B cell (primary cell): ENCODE data around the gene CSF2RB. TPM values are rescaled to one million over a fixed set of nuclear protein-coding genes. Genes with fewer than 3 reads are reported as not detected.

Source experiments
- ATAC-seq: fragments of 200-7000 bp; cut with Tn5 transposase; one replicate; pipeline ENCODE4 v1.10.0; 2021; ENCODE audit warnings: low read depth, mild to moderate bottlenecking, moderate number of reproducible peaks, moderate library complexity
- CTCF ChIA-PET: fragments of 350-600 bp; sonication (Branson Sonifier 250); formaldehyde crosslinking; loops from one replicate; lab custom pipeline; 2021; ENCODE audit warnings: antibody characterized with exemption, inconsistent platforms; lab: Charles Lee
- POLR2A ChIA-PET: fragments of 350-600 bp; sonication (Branson Sonifier 250); formaldehyde crosslinking; loops from one replicate; lab custom pipeline; 2021; ENCODE audit warnings: antibody characterized with exemption; lab: Charles Lee
- DNase-seq: peaks from one replicate; pipeline ENCODE4 v3.0.0; 2013
- H2AFZ ChIP-seq: 2 replicates; pipeline ENCODE4 v1.6.1; 2012; ENCODE audit warnings: mild to moderate bottlenecking, low read depth, low read length; ENCODE audit not compliant: insufficient read depth, poor library complexity, severe bottlenecking
- H3K27ac ChIP-seq, 2 donors: 1 replicate in 1 of 2; 2 replicates in 1 of 2; pipeline ENCODE4 v1.5.1; 2012 to 2013; ENCODE audit warnings: low read length in 2 of 2, mild to moderate bottlenecking in 2 of 2, moderate library complexity in 1 of 2
- H3K27me3 ChIP-seq, 4 experiments: fragments of 200-600 bp in 1 of 4; sonication (generic) in 1 of 4; replicated peaks in 1 of 4; 1 replicate in 2 of 4; 2 replicates in 2 of 4; pipeline versions ENCODE4 v1.6.1 to v1.7.0; 2013 to 2016; ENCODE audit warnings: low read length in 3 of 4, mild to moderate bottlenecking in 2 of 4, mixed read lengths in 1 of 4, moderate library complexity in 1 of 4; ENCODE audit not compliant: insufficient read depth in 4 of 4, control insufficient read depth in 3 of 4; ENCODE audit errors: control extremely low read depth in 1 of 4
- H3K36me3 ChIP-seq, 2 experiments: replicated peaks in 1 of 2; 1 replicate in 1 of 2; 2 replicates in 1 of 2; pipeline versions ENCODE4 v1.6.1 to v1.7.1; 2013; ENCODE audit warnings: low read length in 1 of 2; ENCODE audit not compliant: insufficient read depth in 2 of 2, control insufficient read depth in 1 of 2; ENCODE audit errors: control extremely low read depth in 1 of 2, extremely low read depth in 1 of 2
- H3K4me1 ChIP-seq, 2 donors: fragments of 200-600 bp in 1 of 2; sonication (generic) in 1 of 2; 1 replicate in 1 of 2; 2 replicates in 1 of 2; pipeline versions ENCODE4 v1.5.1 to v1.6.1; 2013 to 2017; ENCODE audit warnings: low read length in 2 of 2; ENCODE audit not compliant: control insufficient read depth in 2 of 2, insufficient read depth in 2 of 2
- H3K4me2 ChIP-seq: replicated peaks from 2 replicates; pipeline ENCODE3; 2012; ENCODE audit warnings: mild to moderate bottlenecking, low read depth, low read length; ENCODE audit not compliant: poor library complexity, severe bottlenecking
- H3K4me3 ChIP-seq, 5 experiments: fragments of 200-600 bp in 1 of 5; sonication (generic) in 1 of 5; 1 replicate in 3 of 5; 2 replicates in 2 of 5; pipeline versions ENCODE4 v1.5.1 to v1.7.0; 2011 to 2016; ENCODE audit warnings: low read length in 4 of 5, mild to moderate bottlenecking in 4 of 5, low read depth in 2 of 5, control low read depth in 1 of 5, moderate library complexity in 1 of 5; ENCODE audit not compliant: insufficient read depth in 1 of 5; ENCODE audit errors: control extremely low read depth in 1 of 5, extremely low read depth in 1 of 5
- H3K79me2 ChIP-seq: fragments of 200-600 bp; sonication (generic); one replicate; pipeline ENCODE4 v1.6.0; 2016; ENCODE audit warnings: low read length; ENCODE audit not compliant: control insufficient read depth, insufficient read depth
- H3K9ac ChIP-seq: fragments of 200-600 bp; sonication (generic); 2 replicates; pipeline ENCODE4 v1.6.1; 2017; ENCODE audit warnings: mild to moderate bottlenecking, low read length, moderate library complexity
- H3K9me3 ChIP-seq, 3 donors: one replicate each; pipeline versions ENCODE4 v1.6.1 to v1.7.1; 2013; ENCODE audit warnings: low read length in 2 of 3; ENCODE audit not compliant: control insufficient read depth in 2 of 3, insufficient read depth in 1 of 3; ENCODE audit errors: control extremely low read depth in 1 of 3
- H4K20me1 ChIP-seq: 2 replicates; pipeline ENCODE4 v1.6.0; 2012; ENCODE audit warnings: mild to moderate bottlenecking, low read length; ENCODE audit not compliant: insufficient read depth, control insufficient read depth, poor library complexity, severe bottlenecking
- H3K27ac Mint-ChIP-seq: one replicate; pipeline ENCODE4 v1.8.0; 2021; ENCODE audit warnings: mixed read lengths
- H3K27me3 Mint-ChIP-seq: one replicate; pipeline ENCODE4 v1.8.0; 2021; ENCODE audit warnings: mixed read lengths
- H3K4me1 Mint-ChIP-seq: one replicate; pipeline ENCODE4 v1.8.0; 2021; ENCODE audit warnings: mixed read lengths
- H3K4me3 Mint-ChIP-seq: one replicate; pipeline ENCODE4 v1.8.0; 2021; ENCODE audit warnings: mixed read lengths
- H3K9me3 Mint-ChIP-seq: one replicate; pipeline ENCODE4 v1.8.0; 2022; ENCODE audit warnings: mixed read lengths; ENCODE audit not compliant: insufficient read depth
- EZH2 ChIP-seq: IDR thresholded peaks from 2 replicates; pipeline ENCODE4 v1.6.1; 2012; ENCODE audit warnings: borderline replicate concordance, low read depth, mild to moderate bottlenecking, moderate library complexity, low read length; ENCODE audit not compliant: insufficient read depth, poor library complexity, severe bottlenecking
- WGBS: methylation state at CpG from one replicate; pipeline ENCODE4 v1.1.5; 2013; ENCODE audit warnings: missing lambda C conversion rate; ENCODE audit not compliant: insufficient coverage; 5-methylcytosine and 5-hydroxymethylcytosine counted together
- intact Hi-C: fragments of 100-400 bp; cut with micrococcal nuclease; formaldehyde crosslinking; loops from one replicate; pipeline ENCODE4 v1.10.0; 2022
- polyA plus RNA-seq: library from polyadenylated mRNA; depleted of rRNA; stranded (reverse); fragments of >200 nt; gene quantifications from 2 replicates; pipeline ENCODE4 v1.2.3, GENCODE V29; 2012
- total RNA-seq, 2 donors: library from RNA; stranded (reverse); fragments of 120-200 nt in 1 of 2; gene quantifications; 1 replicate in 1 of 2; 2 replicates in 1 of 2; pipeline versions ENCODE4 v1.2.3 to v1.2.4, GENCODE V29; 2013 to 2022
- TF ChIP-seq, protein P1 (sequence below): fragments of 200-600 bp; IDR thresholded peaks from one replicate; pipeline ENCODE4 v1.8.0; 2022; ENCODE audit warnings: antibody characterized with exemption, mild to moderate bottlenecking

Gene CSF2RB
- total and polyA plus RNA-seq, 2 donors (not counting 1 experiment from before 2014, with no cell fraction given): 22.0 to 39.7 TPM

DNA sequence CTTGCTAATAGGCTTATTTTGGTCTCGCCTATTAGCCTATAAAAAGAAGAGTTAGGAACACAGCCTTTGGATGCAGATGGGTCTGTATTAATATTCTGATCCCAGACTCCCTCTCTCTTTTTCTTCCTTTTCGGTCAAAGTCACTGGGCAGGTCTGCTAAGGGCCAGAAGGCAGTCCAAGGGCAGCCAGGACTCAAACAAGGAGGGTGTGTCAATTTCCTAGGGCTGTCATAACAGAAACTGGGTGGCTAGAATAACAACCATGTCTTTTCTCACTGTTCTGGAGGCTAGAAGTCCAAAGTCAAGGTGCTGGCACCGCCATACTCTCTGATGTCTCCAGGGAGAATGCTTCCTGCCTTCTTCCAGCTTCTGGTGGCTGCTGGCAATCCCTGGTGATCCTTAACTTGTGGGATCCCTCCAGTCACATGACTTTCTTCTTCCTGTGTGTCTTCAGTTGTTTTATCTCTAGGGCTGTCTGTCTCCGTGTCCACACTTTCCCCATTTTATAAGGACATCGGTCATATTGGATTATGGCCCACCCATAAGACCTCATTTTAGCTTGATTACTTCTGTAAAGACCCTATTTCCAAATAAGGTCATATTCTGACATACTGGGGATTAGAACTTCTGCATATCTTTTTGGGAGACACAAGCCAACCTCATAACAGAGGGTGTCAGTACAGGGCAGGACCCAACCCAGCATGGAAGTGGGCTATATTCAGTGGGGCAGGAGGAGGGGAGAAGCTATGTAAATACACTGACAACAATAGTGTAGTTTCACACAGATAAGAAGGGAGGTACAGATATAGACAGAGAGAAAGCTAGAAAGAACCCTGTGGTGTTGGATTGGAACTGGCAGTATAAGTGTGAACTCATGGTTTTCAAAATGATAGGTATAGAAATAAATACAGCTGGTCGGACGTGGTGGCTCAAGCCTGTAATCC, 5.9 kb upstream of the CSF2RB start:
- intact Hi-C loops: no loop called here
- WGBS: 86% methylated on average over 3 of the region's 7 CpGs
- Histone ChIP-seq H3K9ac (no peak overlapping the region), H2AFZ (no peak overlapping the region), H3K9me3 (peaks cover 0 to 1% (median 0%) of the 10 kb centered on the region in 3 donors), H4K20me1 (no peaks in the 10 kb centered on the region), H3K4me2 (no peak overlapping the region), H3K27ac (no peak overlapping the region), H3K4me3 (no peak overlapping the region), H3K27me3 (peaks cover 0 to 10% (median 7%) of the 10 kb centered on the region in 4 experiments), H3K4me1 (no peaks in the 10 kb centered on the region), H3K36me3 (no peaks in the 10 kb centered on the region), H3K79me2 (no peaks in the 10 kb centered on the region)
- Mint-ChIP-seq H3K27me3 (peaks cover 24% of the 10 kb centered on the region), H3K9me3 (no peaks in the 10 kb centered on the region), H3K4me1 (no peaks in the 10 kb centered on the region), H3K27ac (no peak overlapping the region), H3K4me3 (no peak overlapping the region)
- ChIA-PET POLR2A (no interaction called here), CTCF (no interaction called here)
- TF ChIP-seq, protein P1, sequence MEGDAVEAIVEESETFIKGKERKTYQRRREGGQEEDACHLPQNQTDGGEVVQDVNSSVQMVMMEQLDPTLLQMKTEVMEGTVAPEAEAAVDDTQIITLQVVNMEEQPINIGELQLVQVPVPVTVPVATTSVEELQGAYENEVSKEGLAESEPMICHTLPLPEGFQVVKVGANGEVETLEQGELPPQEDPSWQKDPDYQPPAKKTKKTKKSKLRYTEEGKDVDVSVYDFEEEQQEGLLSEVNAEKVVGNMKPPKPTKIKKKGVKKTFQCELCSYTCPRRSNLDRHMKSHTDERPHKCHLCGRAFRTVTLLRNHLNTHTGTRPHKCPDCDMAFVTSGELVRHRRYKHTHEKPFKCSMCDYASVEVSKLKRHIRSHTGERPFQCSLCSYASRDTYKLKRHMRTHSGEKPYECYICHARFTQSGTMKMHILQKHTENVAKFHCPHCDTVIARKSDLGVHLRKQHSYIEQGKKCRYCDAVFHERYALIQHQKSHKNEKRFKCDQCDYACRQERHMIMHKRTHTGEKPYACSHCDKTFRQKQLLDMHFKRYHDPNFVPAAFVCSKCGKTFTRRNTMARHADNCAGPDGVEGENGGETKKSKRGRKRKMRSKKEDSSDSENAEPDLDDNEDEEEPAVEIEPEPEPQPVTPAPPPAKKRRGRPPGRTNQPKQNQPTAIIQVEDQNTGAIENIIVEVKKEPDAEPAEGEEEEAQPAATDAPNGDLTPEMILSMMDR: no peak
- no peak for TF ChIP-seq EZH2
- no peak for DNase-seq
- ATAC-seq: no peak

DNA sequence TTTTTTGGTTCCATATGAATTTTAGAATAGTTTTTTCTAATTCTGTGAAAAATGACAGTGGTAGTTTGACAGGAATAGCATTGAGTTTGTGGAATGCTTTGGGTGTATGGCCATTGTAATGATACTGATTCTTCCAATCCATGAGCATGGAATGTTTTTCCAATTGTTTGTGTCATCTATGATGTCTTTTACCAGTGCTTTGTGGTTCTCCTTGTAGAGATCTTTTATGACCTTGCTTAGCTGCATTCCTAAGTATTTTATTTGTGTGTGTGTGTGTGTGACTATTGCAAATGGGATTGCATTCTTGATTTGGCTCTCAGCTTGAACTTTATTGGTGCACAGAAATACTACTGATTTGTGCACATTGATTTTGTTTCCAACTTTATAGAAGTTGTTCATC, 3.0 kb upstream of the CSF2RB start:
- no peak overlapping the region for H3K4me3 ChIP-seq
- POLR2A ChIA-PET: no interaction called here
- DNase-seq: no peak
- H4K20me1 ChIP-seq: no peaks in the 10 kb centered on the region
- H2AFZ ChIP-seq: no peak overlapping the region
- Mint-ChIP-seq H3K27ac (no peak overlapping the region), H3K4me3 (no peak overlapping the region), H3K4me1 (peaks cover 24% of the 10 kb centered on the region), H3K9me3 (no peaks in the 10 kb centered on the region), H3K27me3 (peaks cover 14% of the 10 kb centered on the region)
- intact Hi-C loops: no loop called here
- peaks cover 0 to 2% (median under 1%) of the 10 kb centered on the region in 4 experiments for H3K27me3 ChIP-seq
- H3K9me3 ChIP-seq: peaks cover 0 to 1% (median 0%) of the 10 kb centered on the region in 3 donors
- H3K36me3 ChIP-seq: no peaks in the 10 kb centered on the region
- H3K4me1 ChIP-seq: peaks cover 14 to 19% of the 10 kb centered on the region in 2 donors
- peaks cover 19% of the 10 kb centered on the region for H3K79me2 ChIP-seq
- CTCF ChIA-PET: no interaction called here
- TF ChIP-seq, protein P1: no peak
- no peak for TF ChIP-seq EZH2
- ATAC-seq: no peak
- H3K27ac ChIP-seq: no peak overlapping the region
- H3K4me2 ChIP-seq: no peak overlapping the region
- H3K9ac ChIP-seq: no peak overlapping the region
